C4-2B (cell line): ENCODE data around the gene ZNF488.
"Not testable (repeated sequence)": the region's sequence is repeated elsewhere in the genome, so short reads cannot be mapped to it uniquely, and the experiment has no call there.

Experiments
- CTCF ChIP-seq: fragments of 450-650 bp; conservative IDR thresholded peaks from 2 replicates; pipeline ENCODE4 v1.5.1; 2017; ENCODE audit warnings: mild to moderate bottlenecking
- ZFX ChIP-seq: fragments of 450-650 bp; IDR thresholded peaks from 2 replicates; pipeline ENCODE4 v1.6.1; 2017

- not testable (repeated sequence) for TF ChIP-seq CTCF, ZFX
These were observed 2.0 kb upstream of the ZNF488 start for GRCh38 chr10:47386104-47386503.
